Amniotic stem cell (primary cell): ENCODE results near the gene C19orf25.
"Not testable (repeated sequence)": the region's sequence is repeated elsewhere in the genome, so short reads cannot be mapped to it uniquely, and the experiment has no call there.

Experiments
- DNase-seq: peaks from one replicate; lab custom pipeline; 2025; lab: John Stamatoyannopoulos, UW

The C19orf25 gene

DNA sequence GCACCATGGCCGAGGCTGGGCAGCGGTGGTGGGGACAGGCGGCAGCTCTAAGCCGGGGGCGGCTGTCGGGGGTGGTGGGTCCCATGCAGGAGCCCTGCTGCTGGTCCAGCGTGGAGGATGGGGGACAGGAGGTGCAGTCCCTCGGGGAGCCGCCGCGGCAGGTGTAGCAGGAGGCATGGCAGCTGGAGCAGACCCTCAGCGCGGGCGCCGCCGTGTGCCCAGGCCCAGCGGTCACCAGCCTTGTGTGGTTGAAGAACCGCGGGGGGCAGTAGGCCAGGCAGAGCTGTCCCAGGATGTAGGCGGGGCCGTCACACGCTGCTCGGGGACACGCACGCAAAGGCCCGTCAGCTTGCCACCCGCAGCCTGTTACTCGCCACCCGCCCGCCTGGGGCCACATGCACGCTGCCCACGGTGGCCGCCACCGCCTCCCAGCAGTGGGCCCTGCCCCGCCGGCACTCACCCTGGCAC, 2.9 kb upstream of the C19orf25 start:
- DNase-seq, result no peak

DNA sequence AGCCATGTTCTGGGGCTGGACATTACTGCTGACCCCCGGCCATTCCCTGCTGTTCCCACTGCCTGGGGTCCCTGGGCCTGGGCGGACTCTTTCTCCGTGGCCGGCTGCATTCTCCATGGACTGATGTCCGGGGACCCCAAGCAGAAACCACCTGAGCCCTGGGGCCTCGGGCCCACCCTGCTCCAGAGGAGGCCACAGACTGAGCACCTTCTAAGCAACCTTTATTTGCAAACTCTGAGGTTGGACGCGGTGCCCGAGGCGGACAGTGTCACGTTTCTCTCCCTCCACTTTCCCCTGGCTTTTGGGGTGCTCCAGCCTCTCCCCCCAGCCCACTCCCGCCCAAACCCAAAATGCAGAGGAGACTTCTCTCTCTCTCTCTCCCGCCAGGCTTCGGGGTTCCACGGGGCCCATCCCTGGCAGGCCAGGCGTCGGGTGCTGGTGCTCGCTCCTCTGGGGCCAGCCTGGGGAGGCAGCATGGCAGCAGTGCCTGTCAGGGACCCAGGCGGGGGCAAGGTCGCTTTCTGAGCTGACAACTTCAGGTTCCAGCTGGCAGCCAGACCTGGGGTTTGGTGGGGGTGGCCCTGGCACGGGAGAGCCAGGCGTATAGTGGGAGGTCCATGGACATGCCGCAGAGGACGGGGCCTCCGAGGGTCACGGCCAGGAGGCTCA, 2.3 kb upstream of the C19orf25 start:
- DNase-seq, result no peak

DNA sequence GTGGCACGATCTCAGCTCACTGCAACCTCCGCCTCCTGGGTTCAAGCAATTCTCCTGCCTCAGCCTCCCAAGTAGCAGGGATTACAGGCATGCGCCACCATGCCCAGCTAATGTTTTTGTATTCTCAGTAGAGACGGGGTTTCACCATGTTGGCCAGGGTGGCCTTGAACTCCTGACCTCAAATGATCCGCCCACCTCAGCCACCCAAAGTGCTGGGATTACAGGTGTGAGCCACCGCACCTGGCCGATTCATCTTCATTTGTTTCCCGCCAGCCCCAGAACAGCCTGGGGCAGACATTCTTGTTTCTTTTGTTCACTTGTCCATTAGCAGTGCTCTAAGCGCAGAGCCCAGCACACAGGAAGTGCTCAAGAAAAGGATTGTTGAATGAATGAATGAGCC, 2.0 kb downstream of the C19orf25 start:
- not testable (repeated sequence) for DNase-seq

DNA sequence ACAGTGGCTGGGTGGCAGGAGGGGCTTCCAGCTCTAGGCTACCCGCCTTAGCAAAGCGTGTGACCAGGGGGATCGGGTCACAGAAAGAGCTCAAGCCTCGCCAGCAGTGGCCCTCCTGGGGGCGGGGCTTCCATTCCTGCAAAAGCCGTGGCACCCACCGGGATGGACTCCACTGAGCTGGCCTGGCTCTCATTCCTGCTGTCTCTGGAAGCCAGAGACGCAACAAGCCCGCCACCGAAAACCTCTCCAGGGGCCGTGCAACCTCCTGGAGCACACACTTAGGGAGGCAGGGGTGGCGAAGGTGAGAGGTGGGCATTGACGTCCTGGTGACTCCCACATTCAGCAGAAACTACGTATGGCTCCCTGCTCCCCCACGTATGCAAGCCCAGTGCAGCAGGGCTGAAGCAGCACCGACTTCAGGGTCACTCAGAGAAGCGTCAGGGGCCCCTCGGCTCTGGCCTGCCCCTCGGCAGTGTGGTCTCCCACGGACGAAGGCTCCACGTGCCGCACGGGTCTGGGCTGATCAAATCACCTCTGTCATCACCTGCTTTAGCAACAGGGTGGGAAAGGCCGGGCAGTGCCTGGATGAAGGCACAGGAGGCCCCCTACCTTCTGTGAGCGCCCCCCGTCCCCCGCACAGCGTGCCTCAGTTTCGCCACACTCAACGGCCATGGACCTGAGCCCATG, 3.1 kb downstream of the C19orf25 start:
- no peak for DNase-seq

DNA sequence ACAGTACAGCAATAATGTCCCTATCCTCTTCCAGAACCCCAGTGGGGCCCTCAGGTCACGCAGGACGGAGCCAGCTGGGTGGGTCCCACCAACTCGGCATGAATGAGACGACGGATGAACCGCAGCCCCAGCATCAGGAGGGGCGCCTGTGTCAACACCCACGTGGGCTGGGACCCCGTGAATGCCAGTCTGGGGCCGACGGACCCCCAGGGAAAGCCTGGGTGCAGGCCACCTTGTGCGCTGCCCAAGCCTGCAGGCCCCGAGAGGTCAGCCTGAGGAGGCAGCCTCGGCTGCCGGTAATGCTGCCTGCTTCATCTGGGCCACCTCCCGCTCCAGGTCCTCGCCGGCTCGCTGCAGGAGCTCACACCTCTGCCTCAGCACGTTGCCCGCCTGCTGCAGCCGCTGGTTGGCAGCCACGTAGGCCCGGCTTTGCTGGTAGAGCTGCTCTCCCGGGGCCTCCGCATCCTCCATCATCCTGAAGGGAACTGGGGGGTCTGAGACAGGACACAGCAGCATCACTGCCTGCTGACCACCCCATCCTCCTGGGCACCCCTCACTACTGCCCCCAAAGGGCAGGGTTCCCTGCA, 4.2 kb downstream of the C19orf25 start:
- no peak for DNase-seq

DNA sequence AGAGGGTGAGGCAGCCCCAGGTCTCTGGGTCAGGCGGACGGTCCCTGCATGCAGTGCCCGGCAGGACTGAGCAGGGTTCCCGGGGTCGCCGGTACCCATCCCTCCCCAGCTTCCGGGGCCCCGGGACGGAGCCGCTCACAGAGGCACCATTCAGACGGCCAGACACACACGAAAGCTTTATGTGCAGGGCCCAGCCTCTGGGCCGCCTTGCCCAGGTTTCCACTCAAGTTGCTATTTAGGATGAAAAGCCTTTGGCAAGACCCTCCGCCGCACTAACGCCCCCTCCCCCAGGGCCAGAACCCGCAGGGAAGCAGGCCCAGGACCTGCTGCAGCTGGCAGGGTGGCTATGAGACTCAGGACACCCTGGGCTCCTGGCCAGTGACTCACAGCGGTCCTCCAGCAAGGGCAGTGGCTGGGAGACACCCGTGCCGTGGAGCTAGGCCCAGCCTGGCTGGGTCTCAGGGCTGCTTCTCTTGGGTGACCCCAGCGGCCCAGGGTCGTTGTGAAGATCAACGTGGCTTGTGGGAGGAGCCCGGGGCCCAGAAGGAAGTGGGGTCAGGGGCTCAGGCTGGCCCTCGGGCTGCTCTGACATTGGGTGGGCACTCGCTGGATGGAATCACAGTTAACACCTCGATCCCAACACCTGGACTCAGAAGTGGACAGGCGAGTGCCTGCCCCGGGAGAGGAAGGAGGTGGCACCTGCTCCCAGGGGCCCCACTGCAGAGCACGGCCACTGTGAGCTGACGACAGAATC, 4.8 kb downstream of the C19orf25 start:
- DNase-seq, result no peak

DNA sequence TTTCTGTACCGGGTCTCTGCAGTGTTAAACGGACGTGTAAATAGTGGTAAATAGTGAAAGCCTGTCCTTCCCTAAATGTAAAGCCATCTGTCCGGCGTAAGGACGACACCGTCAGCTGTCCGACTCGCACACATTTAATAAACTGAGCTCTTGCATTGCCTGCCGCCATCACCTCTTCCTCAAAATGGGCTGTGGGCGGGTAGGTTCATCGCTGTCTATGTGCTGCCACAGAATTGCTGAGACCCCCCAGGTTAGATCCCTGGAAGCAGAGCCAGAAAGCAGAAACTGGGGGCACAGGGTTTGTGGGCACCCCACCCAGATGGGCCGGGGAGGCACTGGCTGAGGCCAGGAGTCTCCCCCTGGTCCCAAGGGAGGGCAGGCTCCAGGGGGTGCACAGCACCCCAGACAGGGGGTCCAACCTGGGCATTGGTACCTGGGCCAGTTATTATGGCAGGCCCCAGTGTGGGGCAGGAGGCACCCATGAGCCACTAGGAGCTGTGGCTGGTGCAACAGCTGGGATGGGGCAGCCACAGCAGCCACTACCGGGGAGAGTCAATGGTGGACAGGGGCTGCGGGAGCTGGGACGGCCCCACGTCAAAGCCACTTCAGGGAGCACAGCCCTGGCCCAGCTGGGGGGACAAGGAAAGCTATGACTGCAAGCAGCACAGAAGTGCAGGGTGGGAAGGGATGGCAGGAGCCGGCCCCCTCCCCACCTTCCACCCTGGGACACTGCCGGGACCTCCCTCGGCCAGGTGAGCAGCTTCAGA, 5.7 kb downstream of the C19orf25 start:
- no peak for DNase-seq

DNA sequence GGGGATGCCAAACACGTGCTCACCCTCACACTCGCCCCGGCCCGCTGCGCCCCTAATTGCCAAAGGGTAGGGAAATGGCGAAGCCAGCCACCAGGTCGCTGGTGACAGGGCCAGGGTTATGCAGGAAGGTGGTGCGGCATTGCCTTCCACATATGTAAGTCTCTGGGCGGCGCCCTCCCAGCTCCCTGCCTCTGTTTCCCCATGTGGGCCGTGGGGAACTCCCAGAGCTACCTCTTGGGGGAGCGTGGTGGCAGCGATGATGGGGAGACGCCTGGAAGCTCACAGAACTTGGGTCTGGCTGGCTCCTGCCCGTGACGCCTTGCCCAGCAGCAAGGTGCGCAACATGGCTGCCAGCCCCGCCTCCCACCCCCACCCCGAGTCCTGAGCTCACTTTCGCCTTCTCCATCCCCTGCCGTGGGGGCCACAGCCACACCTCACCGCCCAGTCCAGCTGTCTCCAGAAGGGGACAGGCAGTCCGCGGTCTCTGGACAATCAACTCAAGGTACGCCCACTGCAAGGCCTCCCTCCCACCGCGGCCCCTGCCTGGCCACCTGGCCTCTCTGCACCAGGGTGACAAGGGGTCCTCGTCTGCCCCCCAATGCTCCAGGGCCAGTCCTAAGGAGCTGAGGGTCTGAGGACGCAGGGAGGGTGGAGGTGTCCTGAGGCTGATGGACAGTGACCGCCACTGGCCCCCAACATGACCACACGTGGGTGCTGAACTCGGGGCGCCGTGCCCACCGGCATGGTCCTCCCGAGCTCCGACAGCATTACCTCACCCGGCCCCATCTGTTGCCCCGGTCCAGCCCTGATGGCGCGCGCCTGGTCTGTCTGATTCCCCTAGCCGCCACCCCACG, 6.6 kb downstream of the C19orf25 start:
- DNase-seq, result no peak

DNA sequence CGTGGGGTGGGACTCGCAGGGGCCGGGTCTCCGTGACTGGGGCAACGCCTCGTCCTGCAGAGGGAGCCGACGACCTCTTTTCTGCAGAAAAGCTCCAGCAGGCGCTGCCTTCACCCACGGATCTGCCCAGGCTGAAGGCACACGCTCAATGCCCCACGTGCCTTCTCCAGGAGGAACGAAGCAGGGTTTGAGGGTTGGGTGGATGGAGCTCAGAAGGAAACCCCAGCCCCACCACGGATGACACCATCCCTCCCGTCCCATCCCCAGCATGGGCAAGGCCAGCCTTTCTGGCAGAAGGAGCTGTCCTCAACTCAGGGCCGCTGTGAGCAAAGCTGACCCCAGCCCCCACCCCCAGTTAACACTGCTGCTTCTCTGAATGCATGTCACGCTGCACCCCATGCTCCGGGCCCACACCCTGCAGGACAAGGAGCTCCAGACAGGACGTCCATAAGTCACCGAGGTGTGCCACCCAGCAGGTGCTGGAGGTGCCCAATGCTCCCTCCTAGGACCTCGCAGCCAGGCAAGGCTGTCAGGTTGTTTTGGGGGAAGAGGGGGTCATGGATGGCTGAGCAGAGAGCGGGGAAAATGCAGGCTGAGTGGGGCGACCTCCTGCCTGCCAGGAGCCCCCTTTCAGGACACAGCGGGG, 7.4 kb downstream of the C19orf25 start:
- DNase-seq, result no peak

DNA sequence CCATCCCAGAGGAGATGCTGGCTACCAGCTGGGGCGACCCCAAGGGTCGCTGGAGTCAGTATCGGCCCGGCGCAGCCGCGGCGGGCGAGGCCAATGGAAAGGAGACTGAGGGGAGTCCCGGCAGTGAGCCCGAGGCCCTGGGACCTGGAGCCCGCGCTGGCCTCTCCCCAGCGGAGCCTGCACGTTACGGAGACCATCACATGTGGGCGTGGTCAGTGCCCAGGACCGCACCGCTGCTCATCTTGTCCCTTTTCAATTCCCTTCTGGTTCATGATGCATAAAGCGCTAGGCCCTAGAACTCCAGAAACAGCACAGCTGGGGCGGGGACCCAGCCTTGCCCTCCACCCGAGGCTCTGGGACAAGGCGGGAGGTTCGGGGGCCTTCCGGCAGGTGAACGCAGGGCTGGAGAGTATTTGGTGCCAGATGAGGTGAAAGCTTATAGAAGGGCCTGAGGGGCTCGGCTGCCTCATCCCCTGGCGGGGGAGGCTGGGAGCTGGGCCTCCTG, 8.0 kb downstream of the C19orf25 start:
- DNase-seq, result no peak

DNA sequence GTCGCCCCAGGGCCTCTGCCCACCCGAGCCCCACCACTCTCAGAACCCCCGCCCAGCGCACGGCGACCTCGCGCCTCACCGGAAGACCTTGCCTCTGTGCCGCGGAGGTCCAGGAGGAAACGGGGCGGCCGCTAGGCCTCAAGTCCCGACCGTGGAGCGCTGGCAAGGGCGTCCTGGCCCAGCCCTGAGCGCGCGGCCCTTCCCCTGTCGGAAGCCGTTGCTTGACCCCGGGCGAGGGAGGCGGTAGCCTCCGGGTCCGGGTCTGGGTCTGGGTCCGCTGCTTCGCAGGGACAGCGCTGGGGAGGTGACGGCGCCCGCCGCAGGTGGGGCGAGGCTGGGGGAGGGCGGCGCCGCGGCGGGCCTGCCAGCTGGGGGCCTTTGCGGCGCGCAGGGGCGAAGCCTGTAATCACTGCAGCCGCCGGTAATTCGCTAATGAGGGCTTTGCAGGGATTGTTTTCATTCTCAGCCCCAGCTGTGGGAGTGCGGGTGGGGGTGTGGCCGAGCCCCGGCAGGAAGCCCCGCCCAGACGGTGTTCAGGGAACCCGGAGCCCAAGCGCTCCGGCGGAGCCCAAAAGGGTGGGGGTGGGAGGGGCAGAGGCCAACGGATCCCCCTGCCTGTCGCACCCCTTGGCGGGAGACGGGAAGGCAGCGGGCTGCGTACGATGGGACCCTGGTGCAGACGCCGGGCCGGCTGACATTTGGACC, 8.6 kb downstream of the C19orf25 start:
- DNase-seq, result no peak

DNA sequence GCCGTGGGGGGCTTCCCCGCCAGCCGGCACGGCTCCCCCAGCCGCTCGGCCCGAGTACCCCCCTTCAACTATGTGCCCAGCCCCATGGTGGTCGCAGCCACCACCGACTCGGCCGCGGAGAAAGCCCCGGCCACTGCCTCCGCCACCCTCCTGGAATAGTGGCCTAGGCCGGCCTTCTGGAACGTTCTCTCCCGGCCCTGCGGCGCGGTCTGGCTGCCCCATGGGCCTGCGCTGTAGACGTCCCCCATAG, 9.0 kb downstream of the C19orf25 start:
- no peak for DNase-seq

DNA sequence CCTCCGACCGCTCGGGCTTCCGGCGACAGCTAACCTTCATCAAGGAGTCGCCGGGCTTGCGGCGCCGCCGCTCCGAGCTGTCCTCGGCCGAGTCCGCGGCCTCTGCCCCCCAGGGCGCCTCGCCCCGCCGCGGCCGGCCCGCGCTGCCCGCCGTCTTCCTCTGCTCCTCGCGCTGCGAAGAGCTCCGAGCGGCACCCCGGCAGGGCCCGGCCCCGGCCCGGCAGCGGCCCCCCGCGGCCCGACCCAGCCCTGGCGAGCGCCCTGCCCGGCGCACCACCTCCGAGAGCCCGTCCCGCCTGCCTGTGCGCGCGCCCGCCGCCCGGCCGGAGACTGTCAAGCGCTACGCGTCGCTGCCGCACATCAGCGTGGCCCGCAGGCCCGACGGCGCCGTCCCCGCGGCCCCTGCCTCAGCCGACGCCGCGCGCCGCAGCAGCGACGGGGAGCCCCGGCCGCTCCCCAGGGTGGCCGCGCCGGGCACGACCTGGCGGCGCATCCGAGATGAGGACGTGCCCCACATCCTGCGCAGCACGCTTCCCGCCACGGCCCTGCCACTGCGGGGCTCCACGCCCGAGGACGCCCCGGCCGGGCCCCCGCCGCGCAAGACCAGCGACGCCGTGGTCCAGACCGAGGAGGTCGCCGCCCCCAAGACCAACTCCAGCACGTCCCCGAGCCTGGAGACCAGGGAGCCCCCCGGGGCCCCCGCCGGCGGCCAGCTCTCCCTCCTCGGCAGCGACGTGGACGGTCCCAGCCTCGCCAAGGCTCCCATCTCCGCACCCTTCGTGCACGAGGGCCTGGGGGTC, 9.6 kb downstream of the C19orf25 start:
- no peak for DNase-seq

DNA sequence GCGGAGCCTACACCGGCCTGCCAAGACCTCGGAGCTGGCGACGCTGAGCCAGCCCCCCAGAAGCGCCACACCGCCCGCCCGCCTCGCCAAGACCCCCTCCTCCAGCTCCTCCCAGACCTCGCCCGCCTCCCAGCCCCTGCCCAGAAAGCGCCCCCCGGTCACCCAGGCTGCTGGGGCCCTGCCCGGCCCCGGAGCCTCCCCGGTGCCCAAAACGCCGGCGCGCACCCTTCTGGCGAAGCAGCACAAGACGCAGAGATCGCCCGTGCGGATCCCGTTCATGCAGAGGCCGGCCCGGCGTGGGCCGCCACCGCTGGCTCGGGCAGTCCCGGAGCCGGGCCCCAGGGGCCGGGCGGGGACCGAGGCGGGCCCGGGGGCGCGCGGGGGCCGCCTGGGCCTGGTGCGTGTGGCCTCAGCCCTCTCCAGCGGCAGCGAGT, 10.2 kb downstream of the C19orf25 start:
- no peak for DNase-seq

DNA sequence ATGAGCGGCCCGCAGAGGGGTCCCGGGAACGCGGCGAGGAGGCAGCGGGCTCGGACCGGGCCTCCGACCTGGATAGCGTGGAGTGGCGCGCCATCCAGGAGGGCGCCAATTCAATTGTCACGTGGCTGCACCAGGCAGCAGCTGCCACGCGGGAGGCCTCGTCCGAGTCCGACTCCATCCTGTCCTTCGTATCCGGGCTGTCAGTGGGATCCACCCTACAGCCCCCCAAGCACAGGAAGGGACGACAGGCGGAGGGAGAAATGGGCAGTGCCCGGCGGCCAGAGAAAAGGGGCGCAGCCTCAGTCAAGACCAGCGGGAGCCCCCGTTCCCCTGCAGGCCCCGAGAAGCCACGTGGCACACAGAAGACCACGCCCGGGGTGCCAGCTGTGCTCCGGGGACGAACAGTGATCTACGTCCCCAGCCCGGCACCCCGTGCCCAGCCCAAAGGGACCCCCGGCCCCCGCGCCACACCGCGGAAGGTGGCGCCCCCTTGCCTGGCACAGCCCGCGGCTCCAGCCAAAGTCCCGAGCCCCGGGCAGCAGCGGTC, 10.7 kb downstream of the C19orf25 start:
- DNase-seq, result no peak

DNA sequence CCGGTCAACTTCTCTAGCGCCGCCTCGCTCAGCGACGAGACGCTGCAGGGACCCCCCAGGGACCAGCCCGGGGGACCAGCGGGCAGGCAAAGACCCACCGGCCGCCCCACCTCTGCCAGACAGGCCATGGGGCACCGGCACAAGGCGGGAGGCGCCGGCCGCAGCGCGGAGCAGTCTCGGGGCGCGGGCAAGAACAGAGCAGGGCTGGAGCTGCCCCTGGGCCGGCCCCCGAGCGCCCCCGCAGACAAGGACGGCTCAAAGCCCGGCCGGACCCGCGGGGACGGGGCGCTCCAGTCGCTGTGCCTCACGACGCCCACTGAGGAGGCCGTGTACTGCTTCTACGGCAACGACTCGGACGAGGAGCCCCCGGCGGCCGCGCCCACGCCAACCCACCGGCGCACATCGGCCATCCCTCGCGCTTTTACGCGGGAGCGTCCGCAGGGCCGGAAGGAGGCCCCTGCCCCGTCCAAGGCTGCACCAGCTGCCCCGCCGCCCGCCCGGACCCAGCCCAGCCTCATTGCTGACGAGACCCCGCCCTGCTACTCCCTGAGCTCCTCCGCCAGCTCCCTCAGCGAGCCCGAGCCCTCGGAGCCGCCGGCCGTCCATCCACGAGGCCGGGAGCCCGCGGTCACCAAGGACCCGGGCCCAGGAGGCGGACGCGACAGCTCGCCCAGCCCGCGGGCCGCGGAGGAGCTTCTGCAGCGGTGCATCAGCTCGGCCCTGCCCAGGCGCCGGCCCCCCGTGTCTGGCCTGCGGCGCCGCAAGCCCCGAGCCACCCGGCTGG, 11.3 kb downstream of the C19orf25 start:
- DNase-seq, result no peak

DNA sequence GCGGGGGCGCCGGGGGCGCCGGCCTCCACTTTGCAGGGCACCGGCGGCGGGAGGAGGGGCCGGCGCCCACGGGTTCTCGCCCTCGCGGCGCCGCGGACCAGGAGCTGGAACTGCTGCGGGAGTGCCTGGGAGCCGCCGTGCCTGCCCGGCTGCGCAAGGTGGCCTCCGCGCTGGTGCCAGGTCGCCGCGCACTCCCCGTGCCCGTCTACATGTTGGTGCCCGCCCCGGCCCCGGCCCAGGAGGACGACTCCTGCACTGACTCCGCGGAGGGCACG, 11.9 kb downstream of the C19orf25 start:
- DNase-seq, result no peak
